Motor neuron (in vitro differentiated cells): Measurements from ENCODE around the gene KRT76. TPM values are rescaled to one million over a fixed set of nuclear protein-coding genes. Genes with fewer than 3 reads are reported as not detected.
A peak's percentile ranks its signal among the peaks of the same experiment; 100 is the strongest.

Experiments used
- ATAC-seq, 8 experiments: fragments of 200-7000 bp; cut with Tn5 transposase; replicated peaks in 6 of 8; 2 replicates each; pipeline ENCODE4 v1.8.0; 2021; ENCODE audit warnings: mild to moderate bottlenecking in 8 of 8, moderate library complexity in 8 of 8
- H3K27ac ChIP-seq, 2 donors: fragments of 250-450 bp; sonication (Bioruptor Pico); 2 replicates each; pipeline ENCODE4 v1.9.0; 2021; ENCODE audit warnings: antibody characterized with exemption in 2 of 2, mild to moderate bottlenecking in 2 of 2, moderate library complexity in 1 of 2
- H3K4me1 ChIP-seq, 2 donors: fragments of 250-450 bp; sonication (Bioruptor Pico); replicated peaks in 1 of 2; 2 replicates each; pipeline ENCODE4 v1.6.1; 2021; ENCODE audit warnings: antibody characterized with exemption in 2 of 2, mild to moderate bottlenecking in 2 of 2, moderate library complexity in 1 of 2
- H3K4me3 ChIP-seq, 5 donors: fragments of 250-450 bp; sonication (Bioruptor Pico); 2 replicates each; pipeline ENCODE4 v1.9.0; 2021; ENCODE audit warnings: antibody characterized with exemption in 5 of 5, mild to moderate bottlenecking in 5 of 5, moderate library complexity in 4 of 5
- WGBS, 10 experiments: fragments of 450-650 bp; shearing (Covaris generic); methylation state at CpG; one replicate each; pipeline ENCODE4 v1.0.0; 2022; 5-methylcytosine and 5-hydroxymethylcytosine counted together
- in situ Hi-C, 9 experiments: fragments of 400-800 bp; cut with MboI; loops; one replicate each; pipeline ENCODE4 v1.15.0; 2021; ENCODE audit warnings: low sequenced_read_pairs in 9 of 9, low pct_unique_long_range_greater_than_20kb in 2 of 9; ENCODE audit not compliant: unreplicated experiment in 9 of 9
- total RNA-seq, 8 experiments: library from RNA; unstranded; fragments of 300-600 nt; gene quantifications; 2 replicates each; pipeline versions ENCODE4 v1.2.3 to v1.2.4, GENCODE V29; 2022

KRT76 gene
- total RNA-seq, 8 experiments from 2014 or later = 0.08 to 0.38 (median 0.14) TPM; not detected in 3

DNA sequence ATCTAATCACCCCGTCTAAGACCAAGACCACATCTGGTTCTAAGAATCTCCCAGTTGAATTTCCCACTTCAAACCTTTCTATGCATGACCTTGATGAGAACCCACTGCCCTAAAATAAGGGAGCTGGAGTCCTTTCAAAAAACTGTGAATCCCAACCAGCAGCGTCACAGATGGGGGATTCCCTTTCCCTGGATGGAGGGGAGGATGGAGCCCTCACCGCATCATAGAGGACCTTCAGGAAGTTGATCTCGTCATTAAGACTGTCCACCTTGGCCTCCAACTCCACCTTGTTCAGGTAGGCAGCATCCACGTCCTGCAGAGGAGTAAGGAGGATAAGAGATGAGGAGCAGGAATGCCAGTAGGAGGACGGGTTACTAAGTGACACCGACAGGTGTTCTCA lies 32.0 kb upstream of the KRT76 start:
- 0 to 100% (median 62%) methylated on average over 1 to 5 of the region's 7 CpGs for WGBS, 10 experiments
- H3K4me3 ChIP-seq = no peak overlapping the region
- H3K4me1 ChIP-seq = peaks cover 0 to 2% of the 10 kb centered on the region in 2 donors
- H3K27ac ChIP-seq = no peak overlapping the region
- ATAC-seq = no peak
- in situ Hi-C loops = no loop called here

DNA sequence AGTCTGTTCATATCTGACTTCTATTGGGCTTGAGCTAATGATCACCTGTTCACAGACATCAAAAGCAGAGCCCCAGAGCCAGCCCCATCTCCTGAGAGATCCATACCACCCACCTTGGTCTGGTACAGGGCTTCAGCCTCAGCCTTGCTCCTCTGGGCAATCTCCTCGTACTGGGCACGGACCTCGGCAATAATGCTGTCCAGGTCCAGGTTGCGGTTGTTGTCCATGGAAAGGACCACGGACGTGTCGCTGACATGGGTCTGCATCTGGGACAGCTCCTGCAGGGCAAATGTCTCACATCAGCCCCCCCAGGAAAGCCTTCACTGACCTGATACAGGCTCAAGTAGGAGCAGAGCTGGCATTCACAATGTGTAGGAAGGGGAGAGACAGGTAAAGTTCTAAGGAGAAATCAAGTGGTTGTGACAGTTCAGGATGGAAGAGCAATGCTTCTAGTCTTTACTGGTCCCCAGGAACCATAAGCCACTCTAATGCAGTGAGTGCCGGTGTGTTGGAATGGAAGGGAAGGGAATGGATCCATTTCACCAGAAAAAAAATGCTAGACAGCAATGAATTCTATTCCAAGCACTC lies 31.5 kb upstream of the KRT76 start:
- peaks cover 0 to 2% of the 10 kb centered on the region in 2 donors for H3K4me1 ChIP-seq
- ATAC-seq = no peak
- WGBS, 10 experiments = 40 to 100% (median 72%) methylated on average over 1 to 5 of the region's 8 CpGs; no CpG with 5 or more reads in 4 of the 10 experiments
- in situ Hi-C loops = no loop called here
- H3K27ac ChIP-seq = no peak overlapping the region
- no peak overlapping the region for H3K4me3 ChIP-seq

DNA sequence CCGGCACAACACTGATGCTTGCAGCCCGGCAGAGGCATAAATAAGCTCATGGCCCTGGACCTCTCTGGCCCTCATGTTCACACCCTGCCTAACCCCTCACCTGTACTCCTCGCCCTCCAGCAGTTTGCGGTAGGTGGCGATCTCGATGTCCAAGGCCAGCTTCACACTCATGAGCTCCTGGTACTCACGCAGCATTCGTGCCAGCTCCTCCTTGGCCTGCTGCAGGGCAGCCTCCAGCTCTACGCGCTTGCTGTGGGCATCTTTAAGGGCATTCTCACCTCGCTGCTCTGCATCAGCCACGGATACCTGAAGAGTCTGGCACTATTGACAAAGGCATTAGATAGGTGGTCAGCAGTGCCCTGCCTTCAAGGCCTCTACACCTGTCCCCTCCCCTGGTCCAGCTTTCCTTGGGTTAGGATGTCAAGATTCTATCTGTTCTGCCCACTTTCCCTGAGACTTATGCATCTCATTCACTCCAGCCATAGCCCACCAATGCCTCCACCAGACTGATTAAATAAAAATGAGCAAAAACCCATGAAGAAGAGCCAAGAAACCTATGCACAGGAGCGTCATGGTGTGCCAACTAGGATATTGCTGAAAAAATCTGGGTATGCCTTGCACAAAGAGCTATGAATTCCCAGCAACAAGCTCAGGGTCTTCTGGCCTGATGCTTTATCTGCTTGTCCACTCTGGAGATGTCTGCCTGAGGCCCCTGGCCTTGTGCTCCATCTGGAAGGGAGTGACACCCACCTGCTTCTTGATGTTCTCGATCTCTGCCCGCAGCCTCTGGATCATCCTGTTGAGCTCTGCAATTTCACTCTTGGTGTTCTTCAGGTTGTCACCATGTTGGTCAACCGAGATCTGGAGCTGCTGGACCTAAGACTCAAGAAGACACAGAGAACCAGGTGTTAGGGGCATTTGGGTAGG lies 30.7 kb upstream of the KRT76 start:
- WGBS, 10 experiments = 10 to 100% (median 48%) methylated on average over 1 to 9 of the region's 16 CpGs; no CpG with 5 or more reads in 2 of the 10 experiments
- Histone ChIP-seq H3K27ac (no peak overlapping the region), H3K4me3 (no peak overlapping the region), H3K4me1 (no peaks in the 10 kb centered on the region)
- ATAC-seq = no peak
- in situ Hi-C loops = no loop called here

DNA sequence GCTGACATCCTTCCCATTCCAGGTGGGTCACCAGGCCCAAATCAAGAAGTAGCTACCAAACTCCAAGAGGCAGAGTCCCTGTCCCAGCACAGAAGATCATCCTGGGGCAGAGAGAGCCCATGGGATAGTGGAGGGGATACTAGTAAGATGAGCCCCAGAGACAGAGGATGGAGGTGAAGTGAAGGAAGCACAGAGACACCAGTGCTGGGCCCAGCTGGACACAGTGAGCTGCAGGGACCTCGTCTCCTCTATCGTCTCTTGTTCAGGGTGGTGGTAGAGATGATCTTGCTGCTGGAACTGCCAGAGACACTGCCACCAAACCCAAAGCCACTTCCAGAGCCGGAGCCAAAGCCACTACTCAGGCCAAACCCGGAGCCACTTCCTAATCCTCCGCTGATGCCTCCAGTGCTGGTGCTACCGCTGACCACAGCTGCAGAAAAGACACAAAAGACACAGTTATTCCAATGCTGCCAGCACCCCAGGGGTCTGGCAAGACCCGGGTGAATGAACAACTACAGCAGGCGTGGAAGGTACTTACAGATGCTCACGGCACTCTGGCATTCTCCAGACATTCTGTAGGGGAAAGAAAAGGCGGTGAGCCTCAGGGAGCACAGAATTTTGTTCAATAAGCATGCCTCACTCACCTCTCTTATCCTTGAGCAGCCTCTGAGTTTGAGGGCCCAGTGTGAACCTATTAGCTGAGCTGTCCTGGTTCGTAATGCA lies 29.8 kb upstream of the KRT76 start:
- no peak overlapping the region for H3K4me3 ChIP-seq
- in situ Hi-C loops = no loop called here
- ATAC-seq = no peak
- H3K4me1 ChIP-seq = no peaks in the 10 kb centered on the region
- no peak overlapping the region for H3K27ac ChIP-seq
- WGBS, 10 experiments = 28 to 60% (median 49%) methylated on average over 2 to 8 of the region's 11 CpGs; no CpG with 5 or more reads in 5 of the 10 experiments

DNA sequence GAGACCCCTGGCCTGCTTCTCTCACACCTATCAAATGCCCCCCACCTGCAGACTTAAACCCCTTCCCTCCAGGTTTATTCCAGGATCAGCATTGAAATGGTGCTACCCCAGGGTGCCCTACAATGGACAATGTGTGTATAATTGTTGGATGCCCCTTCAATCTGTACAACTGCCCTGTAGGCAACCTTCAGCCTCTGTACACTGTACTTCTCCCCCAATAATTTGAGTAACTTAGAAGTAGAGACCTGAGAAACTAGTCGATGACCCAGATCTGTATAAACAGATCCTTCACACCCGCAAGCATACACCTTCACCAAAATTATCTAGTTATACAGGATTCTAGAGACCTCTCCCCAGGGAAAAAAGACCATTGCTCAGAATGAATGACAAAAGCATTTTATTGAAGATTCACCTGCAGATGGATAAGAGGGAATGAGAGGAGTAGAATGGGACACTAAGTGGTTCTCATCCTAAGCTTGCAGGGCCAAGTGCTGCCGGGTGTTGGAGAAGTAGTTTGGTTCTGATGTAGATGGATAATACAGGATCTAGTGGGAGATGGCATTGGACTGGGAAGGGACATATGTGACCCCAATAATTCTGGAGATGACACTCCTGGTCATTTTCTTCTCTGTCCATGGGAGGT lies 29.1 kb upstream of the KRT76 start:
- WGBS, 10 experiments = 57 to 100% (median 84%) methylated on average over 1 to 3 of the region's 3 CpGs; no CpG with 5 or more reads in 2 of the 10 experiments
- Histone ChIP-seq H3K4me1 (no peaks in the 10 kb centered on the region), H3K4me3 (no peak overlapping the region), H3K27ac (no peak overlapping the region)
- in situ Hi-C loops = no loop called here
- ATAC-seq = no peak

DNA sequence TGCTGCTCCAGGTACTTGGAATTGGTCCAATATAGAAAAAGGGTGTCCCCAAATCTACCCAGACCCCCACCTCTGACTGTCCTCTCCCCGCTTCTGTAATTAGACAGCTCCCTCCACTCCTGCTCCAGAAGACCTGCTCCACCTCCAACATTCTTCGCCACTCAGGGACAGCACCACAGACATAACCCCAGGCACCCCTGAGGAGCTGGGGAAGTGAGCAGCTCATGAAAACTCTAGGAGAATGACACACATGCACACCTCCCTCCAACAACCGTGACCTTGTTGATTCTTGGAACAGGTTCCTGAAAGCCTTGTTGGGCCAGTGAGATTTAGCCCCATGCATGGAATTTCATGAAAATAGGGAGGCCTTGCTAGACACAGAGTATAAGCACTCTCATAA lies 28.6 kb upstream of the KRT76 start:
- ATAC-seq = no peak
- in situ Hi-C loops = no loop called here
- Histone ChIP-seq H3K27ac (no peak overlapping the region), H3K4me3 (no peak overlapping the region), H3K4me1 (no peaks in the 10 kb centered on the region)
- 71 to 100% methylated on average over 1 to 2 of the region's 3 CpGs; no CpG with 5 or more reads in 8 of the 10 experiments for WGBS, 10 experiments

DNA sequence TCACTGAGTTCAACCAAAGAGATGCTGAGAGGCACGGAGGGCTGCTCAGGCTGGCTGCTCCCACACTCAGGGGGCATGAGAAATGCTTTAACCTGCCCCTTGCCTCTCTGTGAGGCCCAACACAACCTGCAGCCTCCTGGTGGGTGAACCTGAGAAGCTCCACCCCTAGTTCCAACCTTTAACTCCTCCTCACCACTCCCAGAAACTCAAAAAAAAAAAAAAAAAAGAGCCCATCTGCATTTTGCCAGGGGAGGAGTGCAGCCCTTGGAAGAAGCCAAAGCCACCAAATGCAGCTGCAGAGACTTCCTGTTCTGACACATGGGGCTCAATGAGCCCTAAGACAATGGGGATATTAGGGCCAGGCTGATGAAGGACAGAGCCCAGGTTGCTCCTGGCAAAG lies 27.9 kb upstream of the KRT76 start:
- WGBS, 10 experiments = 0 to 20% methylated on average over 1 of the region's 1 CpG; no CpG with 5 or more reads in 8 of the 10 experiments

DNA sequence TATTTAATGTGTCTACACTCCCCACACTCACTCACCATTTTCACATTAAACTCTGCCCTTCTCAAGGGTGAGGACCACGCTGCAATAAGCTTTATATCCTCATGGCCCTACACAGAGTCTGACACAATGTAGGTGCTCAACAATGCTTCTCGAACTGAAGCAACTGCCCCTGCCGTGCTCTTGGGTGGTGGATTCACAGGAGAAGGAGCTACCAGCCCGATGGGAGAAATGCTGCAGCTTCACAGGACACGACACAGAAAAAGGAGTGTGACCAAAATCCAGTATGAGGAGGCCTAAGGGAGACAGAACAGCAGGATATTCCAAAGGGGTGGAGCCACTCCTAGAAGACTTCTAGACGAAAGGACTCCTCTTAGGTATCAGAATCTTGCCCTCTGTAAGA lies 25.3 kb upstream of the KRT76 start:
- in situ Hi-C loops = no loop called here
- no peak for ATAC-seq
- Histone ChIP-seq H3K27ac (no peak overlapping the region), H3K4me3 (no peak overlapping the region), H3K4me1 (peaks cover 0 to 2% of the 10 kb centered on the region in 2 donors)
- 0 to 61% (median 28%) methylated on average over 1 to 5 of the region's 6 CpGs; no CpG with 5 or more reads in 4 of the 10 experiments for WGBS, 10 experiments

More for the DNA sequence above, 27.9 kb upstream of the KRT76 start:
- H3K4me1 ChIP-seq = peaks cover 0 to 2% of the 10 kb centered on the region in 2 donors
- no peak overlapping the region for H3K27ac ChIP-seq
- in situ Hi-C loops = no loop called here
- ATAC-seq = peak in 2 of 8 experiments; percentile 36 to 37
- no peak overlapping the region for H3K4me3 ChIP-seq

DNA sequence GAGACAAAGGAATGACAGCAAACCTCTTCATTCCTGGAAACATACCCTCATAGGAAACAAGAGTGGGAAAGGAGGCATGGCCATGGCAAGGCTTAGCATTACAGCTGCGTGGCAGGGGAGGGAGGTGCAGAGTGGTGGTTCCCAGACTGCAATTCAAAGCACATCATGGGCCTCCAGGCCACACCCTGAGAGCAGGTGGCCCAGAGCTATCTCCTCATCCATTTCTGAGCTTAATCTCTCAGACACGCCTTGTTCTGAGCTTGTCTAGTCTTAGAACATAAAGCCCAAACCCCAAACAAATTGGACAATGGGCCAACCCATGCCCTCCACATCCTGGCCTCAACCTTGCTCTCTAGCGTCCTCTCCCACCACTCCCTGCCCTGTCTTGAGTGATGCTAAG lies 24.6 kb upstream of the KRT76 start:
- Histone ChIP-seq H3K27ac (no peak overlapping the region), H3K4me3 (no peak overlapping the region), H3K4me1 (peaks cover 0 to 2% of the 10 kb centered on the region in 2 donors)
- ATAC-seq = no peak
- in situ Hi-C loops = no loop called here
- 17 to 94% (median 69%) methylated on average over 1 to 2 of the region's 3 CpGs; no CpG with 5 or more reads in 7 of the 10 experiments for WGBS, 10 experiments

DNA sequence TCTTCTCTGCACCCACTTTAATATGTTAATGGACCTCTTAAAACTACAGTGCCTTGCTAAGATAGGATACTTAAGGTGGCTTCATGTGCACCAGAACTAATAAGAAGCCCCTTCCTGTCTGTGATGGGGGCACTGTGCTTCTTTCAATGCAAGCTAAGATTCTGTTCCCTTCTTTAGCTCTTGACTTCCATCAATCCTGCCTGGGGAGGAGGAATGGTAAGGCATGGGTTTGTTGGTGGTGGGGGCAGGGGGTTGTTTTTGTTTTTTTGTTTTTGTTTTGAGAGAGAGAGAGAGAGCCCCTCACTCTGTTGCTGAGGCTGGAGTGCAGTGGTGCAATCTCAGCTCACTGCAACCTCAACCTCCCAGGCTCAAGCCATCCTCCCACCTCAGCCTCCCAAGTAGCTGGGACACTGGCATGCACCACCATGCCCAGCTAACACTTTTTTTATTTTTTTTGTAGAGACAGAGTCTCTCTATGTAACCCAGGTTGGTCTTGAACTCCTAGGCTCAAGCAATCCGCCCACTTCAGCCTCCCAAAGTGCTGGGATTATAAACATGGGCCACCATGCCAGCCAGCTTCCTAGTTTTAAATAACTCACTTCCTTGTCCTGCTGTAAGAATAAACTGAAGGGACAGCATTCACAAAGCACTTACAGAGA lies 23.2 kb upstream of the KRT76 start:
- no peak overlapping the region for H3K4me3 ChIP-seq
- no peak overlapping the region for H3K27ac ChIP-seq
- in situ Hi-C loops = no loop called here
- WGBS, 10 experiments = 20 to 100% (median 80%) methylated on average over 1 of the region's 1 CpG; no CpG with 5 or more reads in 5 of the 10 experiments
- H3K4me1 ChIP-seq = peaks cover 0 to 2% of the 10 kb centered on the region in 2 donors
- ATAC-seq = no peak

DNA sequence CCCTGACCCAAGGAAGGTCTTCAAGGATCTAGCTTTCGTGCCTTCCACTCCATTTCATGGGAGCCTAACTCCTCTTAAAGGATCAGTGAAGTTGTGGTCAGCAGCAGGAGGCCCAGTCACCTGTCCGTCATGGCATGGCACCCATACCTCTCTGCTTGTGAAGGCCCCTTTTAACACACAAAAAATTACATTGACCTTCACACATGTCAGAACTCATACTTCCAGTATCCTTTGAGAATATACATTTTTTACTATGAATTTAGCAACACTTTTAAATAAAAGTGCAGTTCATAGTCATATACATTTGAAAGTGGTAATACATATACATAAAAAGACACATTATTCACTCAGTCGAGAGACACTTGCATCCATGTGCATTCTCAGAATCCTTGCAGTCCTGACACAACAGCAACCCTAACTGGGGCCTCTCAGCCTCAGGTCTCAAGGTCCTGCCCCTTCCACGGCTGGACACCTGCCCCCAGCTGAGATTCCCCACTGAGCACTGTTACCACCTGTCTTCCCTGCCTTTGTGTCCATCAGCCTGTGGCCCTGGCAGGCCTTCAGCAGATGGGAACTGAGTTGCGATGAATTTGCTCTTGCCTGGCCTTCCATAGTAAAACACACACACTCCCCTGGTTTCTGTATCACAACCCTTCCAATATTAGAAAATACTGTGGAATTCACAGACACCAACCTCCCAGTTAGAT lies 22.5 kb upstream of the KRT76 start:
- in situ Hi-C loops = no loop called here
- Histone ChIP-seq H3K4me3 (no peak overlapping the region), H3K4me1 (peaks cover 0 to 2% of the 10 kb centered on the region in 2 donors), H3K27ac (no peak overlapping the region)
- no peak for ATAC-seq
- 14 to 100% (median 70%) methylated on average over 1 to 3 of the region's 5 CpGs; no CpG with 5 or more reads in 3 of the 10 experiments for WGBS, 10 experiments
